HG02642 (cell line): ENCODE data around the gene IMPDH2.

Experiments used
- ATAC-seq: cut with Tn5 transposase; IDR thresholded peaks from one replicate; pipeline ENCODE4 v1.9.1; 2021; ENCODE audit warnings: mild to moderate bottlenecking; ENCODE audit not compliant: unreplicated experiment, poor library complexity

Gene IMPDH2

GRCh38 chr3:49028673-49029562 is at the start of gene IMPDH2:
IMPDH2 (minus strand) TSS chr3:49029398; CDS start chr3:49029350, 48 bp downstream.
- peak; percentile 92 for ATAC-seq

- no peak for ATAC-seq
Observed at GRCh38 chr3:49076646-49077045, 47.4 kb upstream of the IMPDH2 start.

- ATAC-seq, result no peak
Observed at GRCh38 chr3:49076116-49076515, 46.9 kb upstream of the IMPDH2 start.

- ATAC-seq, result no peak
Observed at GRCh38 chr3:49058011-49058410, 28.8 kb upstream of the IMPDH2 start.

GRCh38 chr3:49057268-49057667 is 28.1 kb upstream of the IMPDH2 start:
- ATAC-seq, result no peak

GRCh38 chr3:49054344-49054862 is 25.2 kb upstream of the IMPDH2 start:
- no peak for ATAC-seq

- ATAC-seq, result no peak
Observed at GRCh38 chr3:49053543-49053942, 24.3 kb upstream of the IMPDH2 start.

- ATAC-seq, result no peak
Observed at GRCh38 chr3:49035281-49035680, 6.1 kb upstream of the IMPDH2 start.

GRCh38 chr3:49034650-49035049 is 5.5 kb upstream of the IMPDH2 start:
- ATAC-seq, result no peak

- ATAC-seq, result no peak
Observed at GRCh38 chr3:49032646-49033304, 3.6 kb upstream of the IMPDH2 start.

- no peak for ATAC-seq
Observed at GRCh38 chr3:49030321-49030720, 1.1 kb upstream of the IMPDH2 start.

GRCh38 chr3:49029563-49029884 is 326 bp upstream of the IMPDH2 start:
- no peak for ATAC-seq

- no peak for ATAC-seq
Observed at GRCh38 chr3:49028298-49028672, 913 bp downstream of the IMPDH2 start.

GRCh38 chr3:49027634-49028033 is 1.6 kb downstream of the IMPDH2 start:
- no peak for ATAC-seq

GRCh38 chr3:49026536-49026935 is 2.7 kb downstream of the IMPDH2 start:
- ATAC-seq, result no peak

- no peak for ATAC-seq
Observed at GRCh38 chr3:49025793-49026520, 3.2 kb downstream of the IMPDH2 start.

- no peak for ATAC-seq
Observed at GRCh38 chr3:49025005-49025792, 4.0 kb downstream of the IMPDH2 start.

- no peak for ATAC-seq
Observed at GRCh38 chr3:49024449-49024848, 4.7 kb downstream of the IMPDH2 start.

GRCh38 chr3:49023775-49024174 is 5.4 kb downstream of the IMPDH2 start:
- no peak for ATAC-seq

- ATAC-seq, result no peak
Observed at GRCh38 chr3:49022688-49023171, 6.5 kb downstream of the IMPDH2 start.
